ENCODE results near the gene CATSPERB. TPM values are rescaled to one million over a fixed set of nuclear protein-coding genes. Genes with fewer than 3 reads are reported as not detected.

Gene CATSPERB
- total RNA-seq (2014; rRNA removed; shearing (Covaris generic)) = not detected in 2 replicates
- 0.27 and 0.40 TPM in 2 replicates for polyA plus RNA-seq (2015; cell fraction: cytosol; rRNA removed)
- polyA plus RNA-seq (2015; cell fraction: nucleus; rRNA removed) = 0.28 TPM in 1 of 2 replicates, not detected in the other

DNA sequence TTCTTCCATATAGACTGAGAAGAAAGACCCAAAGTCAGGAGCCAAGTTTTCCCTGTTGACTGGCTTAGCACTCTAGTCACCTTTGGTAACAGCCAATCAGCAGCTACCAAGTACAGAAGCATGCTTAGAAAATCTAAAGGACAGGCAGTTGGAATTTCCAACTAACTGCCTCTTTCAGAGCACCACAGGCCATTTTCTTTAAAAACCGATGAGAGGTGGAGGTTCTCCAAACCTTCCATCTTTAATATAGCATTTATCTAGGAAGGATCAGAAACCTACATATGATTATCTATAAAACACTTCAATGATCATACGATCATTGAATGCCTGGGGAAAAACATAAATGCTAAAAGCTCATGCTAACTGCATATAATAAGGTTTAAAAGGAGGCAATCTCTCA, at the start of gene CATSPERB:
Gene CATSPERB (minus strand): TSS at position 101 of the 400 bp plus-strand sequence. CDS start 2,607 bp downstream, outside the sequence.
- in situ Hi-C loops (cut with HindIII; ENCODE audit: low pct_unique_long_range_greater_than_20kb, low sequenced_read_pairs) = no loop called here
- DNase-seq (ENCODE audit: low read depth, low spot score) = no peak

DNA sequence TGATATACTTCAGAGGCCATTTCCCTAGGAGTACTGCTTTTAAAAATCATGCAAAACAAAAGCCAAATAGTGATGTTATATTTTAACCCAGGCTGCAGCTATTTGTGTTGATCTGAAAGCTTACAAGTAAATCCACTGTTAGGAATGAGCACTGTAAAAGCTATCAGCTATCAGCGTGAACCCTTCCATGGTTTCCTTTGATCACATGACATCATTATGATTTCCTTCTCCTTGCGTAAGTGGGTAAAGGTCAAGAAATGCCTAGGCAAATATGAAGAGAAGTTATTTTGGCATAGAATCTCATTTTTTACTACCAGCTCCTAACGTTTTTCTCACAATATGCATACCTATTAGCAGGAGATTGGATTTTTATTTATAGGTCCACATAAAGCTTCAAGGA, 48.6 kb upstream of the CATSPERB start:
- peak; percentile 32 for DNase-seq (ENCODE audit: low read depth, low spot score)
- in situ Hi-C loops (cut with HindIII; ENCODE audit: low pct_unique_long_range_greater_than_20kb, low sequenced_read_pairs) = no loop called here

DNA sequence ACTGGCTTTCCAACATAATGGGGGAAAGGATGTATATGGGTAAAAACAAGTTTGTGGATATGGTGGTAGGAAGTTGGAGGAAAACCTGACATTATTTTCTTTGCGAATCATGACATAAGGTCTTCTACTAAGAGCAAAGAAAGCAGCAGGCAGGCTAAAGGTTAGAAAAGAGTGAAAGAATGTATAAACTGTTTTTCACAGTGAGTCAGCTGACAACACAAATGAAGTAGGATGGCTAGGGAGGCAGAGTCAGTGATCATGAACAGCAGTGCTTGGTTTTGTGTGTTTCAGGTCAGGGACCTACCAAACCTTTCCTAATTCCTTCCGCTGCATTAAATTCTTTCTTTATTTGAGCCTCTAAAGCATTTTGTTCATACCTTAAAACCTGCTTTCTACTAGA, 46.3 kb upstream of the CATSPERB start:
- in situ Hi-C loops (cut with HindIII; ENCODE audit: low pct_unique_long_range_greater_than_20kb, low sequenced_read_pairs) = no loop called here
- DNase-seq (ENCODE audit: low read depth, low spot score) = no peak

DNA sequence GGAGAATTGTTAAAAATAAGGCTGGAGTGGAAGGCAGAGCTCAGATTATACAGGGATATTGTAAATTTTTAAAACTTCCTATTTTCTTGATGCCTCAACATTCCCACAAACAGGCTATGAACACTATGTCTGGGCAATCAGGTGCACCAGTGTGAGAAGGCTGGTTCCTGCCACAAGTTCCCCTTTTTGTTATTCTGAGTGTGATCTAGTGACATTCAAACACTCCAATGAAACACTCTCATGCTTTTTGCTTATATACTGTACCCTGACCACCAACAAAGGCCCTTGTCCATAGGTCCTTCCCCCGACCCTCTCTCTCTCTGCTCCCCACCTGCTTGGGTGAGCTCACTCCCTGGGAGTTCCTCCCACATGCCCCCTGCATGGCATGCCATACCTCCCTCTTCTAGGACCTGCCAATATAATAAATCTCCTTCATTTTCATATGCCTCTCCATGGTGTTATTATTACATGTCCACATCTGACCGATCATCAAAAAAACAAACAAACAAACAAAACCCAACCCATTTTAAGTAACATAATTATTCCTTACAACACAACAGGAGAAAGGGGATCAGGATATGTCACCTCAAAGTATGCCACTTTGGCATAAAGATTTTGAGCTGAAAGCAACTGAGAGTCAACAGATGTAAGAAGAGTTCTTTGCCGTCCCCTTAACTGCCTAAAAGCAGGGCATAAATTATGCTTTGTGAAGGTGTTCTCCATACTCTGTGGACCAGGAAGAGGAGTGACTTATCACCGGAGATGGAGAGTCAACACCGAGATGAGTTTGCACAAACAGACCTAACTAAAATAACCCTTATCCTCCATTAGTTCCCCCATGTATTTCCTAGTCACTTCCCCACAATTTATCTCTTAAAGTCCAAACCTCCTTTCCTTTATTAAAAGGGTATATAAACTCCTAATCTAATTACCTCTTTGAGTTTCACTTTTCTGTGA, 42.5 kb upstream of the CATSPERB start:
- in situ Hi-C loops (cut with HindIII; ENCODE audit: low pct_unique_long_range_greater_than_20kb, low sequenced_read_pairs) = no loop called here
- no peak for DNase-seq (ENCODE audit: low read depth, low spot score)

GRCh38 chr14:91770185-91770584, 38.3 kb upstream of the CATSPERB start:
- in situ Hi-C loops (cut with HindIII; ENCODE audit: low pct_unique_long_range_greater_than_20kb, low sequenced_read_pairs) = no loop called here
- no peak for DNase-seq (ENCODE audit: low read depth, low spot score)

DNA sequence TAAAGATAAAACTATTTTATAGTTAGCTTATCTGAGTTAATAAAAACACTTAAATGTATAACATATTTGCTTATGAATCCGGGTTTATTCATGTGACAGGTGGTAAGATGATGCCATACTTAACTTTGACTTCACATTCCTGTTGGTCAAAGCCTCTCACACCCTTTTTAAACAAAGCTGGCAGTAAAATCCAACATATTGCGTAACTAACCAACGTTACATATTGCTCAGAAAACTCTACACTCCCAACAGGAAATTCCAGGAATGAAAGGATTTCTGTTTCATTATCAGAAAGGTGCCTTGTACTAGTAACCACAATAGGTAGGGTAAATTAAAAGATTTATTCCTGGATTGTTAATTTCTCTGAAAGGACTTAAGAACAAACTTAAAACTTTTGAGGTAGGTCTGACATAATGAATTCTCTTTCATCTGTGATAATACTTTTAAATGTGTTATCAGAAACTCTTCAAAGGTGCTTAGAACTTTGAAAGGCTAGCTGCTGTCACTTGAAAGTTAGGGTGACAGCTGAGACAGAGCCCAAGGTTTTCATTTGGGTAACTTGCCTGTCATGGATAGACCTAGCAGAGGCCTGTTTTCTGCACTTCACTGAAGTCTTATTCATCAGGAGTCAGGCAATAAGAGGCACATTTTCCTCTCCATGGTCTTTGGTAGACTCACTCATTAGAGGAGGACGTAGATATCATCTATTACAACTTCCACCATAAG, 23.8 kb upstream of the CATSPERB start:
- in situ Hi-C loops (cut with HindIII; ENCODE audit: low pct_unique_long_range_greater_than_20kb, low sequenced_read_pairs) = no loop called here
- peak; percentile 44 for DNase-seq (ENCODE audit: low read depth, low spot score)

- in situ Hi-C loops (cut with HindIII; ENCODE audit: low pct_unique_long_range_greater_than_20kb, low sequenced_read_pairs) = no loop called here
- DNase-seq (ENCODE audit: low read depth, low spot score) = no peak
These were observed 22.9 kb upstream of the CATSPERB start for GRCh38 chr14:91754819-91755218.

DNA sequence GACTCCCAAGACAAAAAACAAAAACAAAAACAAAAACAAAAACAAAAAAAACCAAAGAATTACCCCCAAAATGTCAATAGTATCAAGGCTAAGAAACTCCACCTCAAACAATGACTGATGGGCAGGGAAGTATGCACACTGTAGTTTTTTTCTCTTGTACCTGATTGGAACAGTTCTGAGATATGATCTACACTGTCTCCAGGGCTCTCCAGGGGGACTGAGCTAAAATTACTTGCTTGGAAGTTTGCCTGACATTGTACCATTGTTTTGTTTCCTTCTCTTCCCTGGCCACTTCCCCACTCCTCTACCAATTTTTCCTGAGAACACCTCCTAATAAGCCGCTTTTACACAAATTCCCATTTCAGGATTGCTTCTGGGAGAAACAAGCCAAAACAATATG, 22.3 kb upstream of the CATSPERB start:
- in situ Hi-C loops (cut with HindIII; ENCODE audit: low pct_unique_long_range_greater_than_20kb, low sequenced_read_pairs) = no loop called here

DNA sequence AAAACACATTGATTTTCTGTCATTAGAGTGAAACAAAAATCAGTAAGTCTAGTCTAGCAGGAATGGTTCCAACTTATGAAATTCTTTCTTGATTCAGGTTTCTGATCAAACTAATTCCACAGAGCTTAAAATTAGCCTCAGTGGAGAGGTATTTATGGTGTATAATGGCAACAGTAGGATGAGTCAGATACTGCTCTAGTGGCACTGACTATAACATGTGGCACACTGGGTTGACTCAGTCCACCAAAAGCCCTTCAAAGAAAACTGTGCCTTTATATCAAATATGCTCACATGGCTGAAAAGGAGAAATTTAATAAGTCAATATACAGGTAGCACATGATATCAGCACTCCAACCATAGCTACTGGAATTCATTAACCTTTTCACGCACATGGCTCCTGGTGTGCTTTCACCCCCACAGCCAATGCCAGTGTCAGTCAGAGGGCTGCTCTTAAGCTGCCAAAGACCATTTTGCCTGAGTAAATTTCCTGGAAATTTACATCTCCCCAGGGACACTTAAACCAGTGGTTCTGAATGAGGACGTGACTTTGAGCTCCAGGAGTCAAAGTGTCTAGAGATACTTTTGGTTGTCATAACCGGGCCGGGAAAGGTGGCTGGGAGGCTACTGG, 21.7 kb upstream of the CATSPERB start:
- DNase-seq (ENCODE audit: low read depth, low spot score) = no peak
- in situ Hi-C loops (cut with HindIII; ENCODE audit: low pct_unique_long_range_greater_than_20kb, low sequenced_read_pairs) = no loop called here

More for the DNA sequence above, 22.3 kb upstream of the CATSPERB start:
- no peak for DNase-seq (ENCODE audit: low read depth, low spot score)

DNA sequence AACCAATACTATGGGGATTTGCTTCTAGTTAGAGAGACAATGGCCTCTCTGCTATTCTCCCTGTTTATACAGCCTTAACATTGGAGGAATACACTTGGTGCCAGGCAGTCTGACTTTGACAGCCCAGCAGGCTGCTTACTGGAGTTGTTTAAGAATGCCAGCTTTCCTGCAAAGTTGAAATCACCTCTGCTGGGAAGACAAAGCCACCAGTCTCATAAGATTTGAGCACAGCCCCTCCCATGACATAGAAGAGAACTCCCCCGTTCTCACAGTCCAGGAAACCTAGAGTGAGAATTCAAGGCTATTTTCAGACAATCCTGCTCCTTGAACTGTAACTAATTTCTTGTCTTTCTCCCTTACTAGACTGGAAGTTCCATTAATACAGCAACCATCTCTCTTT, 21.1 kb upstream of the CATSPERB start:
- in situ Hi-C loops (cut with HindIII; ENCODE audit: low pct_unique_long_range_greater_than_20kb, low sequenced_read_pairs) = no loop called here
- DNase-seq (ENCODE audit: low read depth, low spot score) = no peak

DNA sequence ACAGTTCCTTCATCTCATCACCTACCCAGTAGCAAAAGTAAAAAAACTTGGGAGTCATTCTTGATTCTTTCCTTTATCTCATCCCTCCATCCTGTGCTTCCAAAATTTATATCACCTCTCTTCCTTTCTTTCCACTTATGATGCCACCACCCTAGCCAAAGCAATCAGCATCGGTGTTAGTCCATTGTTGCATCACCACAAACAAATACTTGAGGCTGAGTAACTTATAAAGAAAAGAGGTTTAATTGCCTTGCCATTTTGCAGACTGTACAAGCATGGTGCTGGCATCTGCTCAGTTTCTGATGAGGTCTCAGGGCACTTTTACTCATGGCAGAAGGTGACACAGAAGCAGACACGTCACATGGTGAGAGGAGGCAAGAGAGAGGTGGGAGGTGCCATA, 19.8 kb upstream of the CATSPERB start:
- in situ Hi-C loops (cut with HindIII; ENCODE audit: low pct_unique_long_range_greater_than_20kb, low sequenced_read_pairs) = no loop called here
- no peak for DNase-seq (ENCODE audit: low read depth, low spot score)

DNA sequence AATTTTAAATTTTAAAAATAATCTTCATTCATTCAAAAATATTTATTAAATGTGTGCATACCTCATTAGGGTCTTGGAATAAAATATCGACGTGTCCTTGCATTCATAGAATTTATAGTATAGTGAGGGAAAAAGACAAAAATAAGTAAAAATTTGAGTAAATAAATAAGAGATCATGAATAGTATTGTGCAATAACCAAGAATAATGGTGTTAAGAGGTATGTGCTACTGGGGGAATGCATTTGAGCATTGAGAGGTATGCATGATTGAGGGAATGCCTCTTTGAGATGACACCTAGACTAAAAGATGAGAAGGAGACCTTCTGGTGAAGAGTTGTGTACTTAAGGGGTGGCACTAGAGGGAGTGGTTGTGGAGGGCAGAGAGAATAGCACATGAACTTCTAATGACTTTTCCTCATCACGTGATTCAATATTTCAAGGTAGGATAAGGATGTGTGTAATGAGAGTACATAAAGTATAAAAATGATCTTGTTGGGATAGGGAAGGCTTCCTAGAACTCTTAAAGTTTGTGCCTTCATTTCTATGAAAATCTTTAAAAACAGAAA, 18.8 kb upstream of the CATSPERB start:
- DNase-seq (ENCODE audit: low read depth, low spot score) = no peak
- in situ Hi-C loops (cut with HindIII; ENCODE audit: low pct_unique_long_range_greater_than_20kb, low sequenced_read_pairs) = no loop called here

- no peak for DNase-seq (ENCODE audit: low read depth, low spot score)
These were observed 18.0 kb upstream of the CATSPERB start for GRCh38 chr14:91749868-91750267.

GRCh38 chr14:91748049-91748448, 16.2 kb upstream of the CATSPERB start:
- in situ Hi-C loops (cut with HindIII; ENCODE audit: low pct_unique_long_range_greater_than_20kb, low sequenced_read_pairs) = no loop called here
- no peak for DNase-seq (ENCODE audit: low read depth, low spot score)

More at GRCh38 chr14:91749868-91750267, 18.0 kb upstream of the CATSPERB start:
- in situ Hi-C loops (cut with HindIII; ENCODE audit: low pct_unique_long_range_greater_than_20kb, low sequenced_read_pairs) = no loop called here

- no peak for DNase-seq (ENCODE audit: low read depth, low spot score)
- in situ Hi-C loops (cut with HindIII; ENCODE audit: low pct_unique_long_range_greater_than_20kb, low sequenced_read_pairs) = no loop called here
These were observed 13.5 kb upstream of the CATSPERB start for GRCh38 chr14:91745344-91745743.

DNA sequence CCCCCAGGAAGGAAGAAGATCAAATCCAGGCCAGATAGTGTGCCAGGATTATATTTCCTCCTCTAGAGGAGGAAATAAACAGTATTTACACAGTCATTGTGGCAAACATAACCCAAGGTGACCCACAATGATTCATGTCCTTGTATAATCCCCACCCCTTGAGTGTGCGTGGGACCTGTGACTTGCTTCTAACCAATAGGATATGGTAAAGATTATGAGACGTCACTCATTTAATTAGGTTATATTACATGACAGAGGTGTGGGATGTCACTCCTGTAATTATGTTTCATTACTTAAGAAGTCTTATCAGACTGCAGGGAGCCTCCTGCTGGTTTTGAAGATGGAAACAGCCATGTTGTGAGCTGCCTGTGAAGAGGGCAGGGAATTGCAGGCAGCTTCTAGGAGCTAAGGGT, 12.2 kb upstream of the CATSPERB start:
- in situ Hi-C loops (cut with HindIII; ENCODE audit: low pct_unique_long_range_greater_than_20kb, low sequenced_read_pairs) = no loop called here
- no peak for DNase-seq (ENCODE audit: low read depth, low spot score)

DNA sequence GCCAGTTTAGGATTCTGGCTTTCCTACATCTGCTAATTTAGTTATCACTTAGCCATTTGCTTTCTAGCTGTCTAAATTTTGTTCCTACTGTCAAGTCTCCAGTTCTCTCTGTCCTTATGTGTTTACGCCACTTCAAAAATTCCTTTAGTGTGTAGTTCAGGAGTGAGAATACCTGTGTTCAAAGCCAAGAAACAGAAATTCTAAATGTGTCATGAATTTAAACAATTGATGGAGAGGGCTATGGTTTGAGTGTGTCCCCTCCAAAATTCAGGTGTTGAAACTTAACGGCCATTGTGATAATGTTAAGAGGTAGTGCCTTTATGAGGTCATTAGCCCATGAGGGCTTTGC, 11.4 kb upstream of the CATSPERB start:
- DNase-seq (ENCODE audit: low read depth, low spot score) = no peak
- in situ Hi-C loops (cut with HindIII; ENCODE audit: low pct_unique_long_range_greater_than_20kb, low sequenced_read_pairs) = no loop called here
